Muscle of leg (tissue), 9 donors: ENCODE measurements around the gene RIMBP3C. TPM values are rescaled to one million over a fixed set of nuclear protein-coding genes. Genes with fewer than 3 reads are reported as not detected.

ENCODE experiments used
- polyA plus RNA-seq, 8 donors: library from polyadenylated mRNA; unstranded; fragments of 120-200 nt; gene quantifications; one replicate each; pipeline versions ENCODE4 v1.2.1 to v1.2.3, GENCODE V29; 2013; ENCODE audit warnings: inconsistent platforms in 1 of 8, low replicate concordance in 1 of 8; ENCODE audit not compliant: insufficient read length in 8 of 8, insufficient read depth in 1 of 8
- total RNA-seq: library from RNA; stranded (reverse); fragments of 120-200 nt; gene quantifications from one replicate; pipeline ENCODE4 v1.2.4, GENCODE V29; 2013

The RIMBP3C gene
- total and polyA plus RNA-seq, 9 donors: 0.40 to 1.3 (median 0.63) TPM

Other genes with a start within 250 kb of the RIMBP3C start
- gene RIMBP3B, start 167.7 kb downstream of the RIMBP3C start, total RNA-seq: 0.18 TPM
- not detected for gene RIMBP3B, start 167.7 kb downstream of the RIMBP3C start, polyA plus RNA-seq
- gene HIC2, start 134.1 kb downstream of the RIMBP3C start, total RNA-seq: 4.2 TPM
- gene HIC2, start 134.1 kb downstream of the RIMBP3C start, polyA plus RNA-seq: 1 to 10 TPM; 4.5 to 9.6 (median 5.8) TPM
- 0.40 TPM for gene TMEM191C, start 84.1 kb downstream of the RIMBP3C start, total RNA-seq
- 1 to 10 TPM in 3 of 8 donors, under 1 TPM in 5; 0.39 to 1.5 (median 0.85) TPM for gene TMEM191C, start 84.1 kb downstream of the RIMBP3C start, polyA plus RNA-seq
- 28.2 TPM for gene UBE2L3, start 16.3 kb upstream of the RIMBP3C start, total RNA-seq
- 10 to 100 TPM; 38.1 to 46.2 (median 42.2) TPM for gene UBE2L3, start 16.3 kb upstream of the RIMBP3C start, polyA plus RNA-seq
- 5.5 TPM for gene YDJC, start 78.6 kb upstream of the RIMBP3C start, total RNA-seq
- gene YDJC, start 78.6 kb upstream of the RIMBP3C start, polyA plus RNA-seq: 1 to 10 TPM; 4.2 to 8.5 (median 5.2) TPM
- 0.27 TPM for gene CCDC116, start 81.3 kb upstream of the RIMBP3C start, total RNA-seq
- gene CCDC116, start 81.3 kb upstream of the RIMBP3C start, polyA plus RNA-seq: under 1 TPM; 0.09 to 0.53 (median 0.34) TPM
- gene SDF2L1, start 90.8 kb upstream of the RIMBP3C start, total RNA-seq: 5.5 TPM
- gene SDF2L1, start 90.8 kb upstream of the RIMBP3C start, polyA plus RNA-seq: 10 to 100 TPM in 6 of 8 donors, 1 to 10 TPM in 2; 7.2 to 16.1 (median 10.5) TPM
- gene PPIL2, start 114.6 kb upstream of the RIMBP3C start, total RNA-seq: 18.4 TPM
- 10 to 100 TPM; 27.1 to 32.8 (median 30.0) TPM for gene PPIL2, start 114.6 kb upstream of the RIMBP3C start, polyA plus RNA-seq
- 18.8 TPM for gene YPEL1, start 184.3 kb upstream of the RIMBP3C start, total RNA-seq
- gene YPEL1, start 184.3 kb upstream of the RIMBP3C start, polyA plus RNA-seq: 10 to 100 TPM; 12.1 to 20.7 (median 17.2) TPM